Omental fat pad (tissue), 4 donors: ENCODE measurements around the gene PTPN4. TPM values are rescaled to one million over a fixed set of nuclear protein-coding genes. Genes with fewer than 3 reads are reported as not detected.

Experiments
- ATAC-seq: fragments of 150-250 bp; one replicate; pipeline ENCODE4 v1.9.1; 2016; ENCODE audit warnings: mild to moderate bottlenecking, moderate library complexity; ENCODE audit not compliant: low FRiP score
- DNase-seq: peaks from one replicate; pipeline ENCODE4 v3.0.0-alpha.2; 2019; ENCODE audit warnings: low spot score
- CTCF ChIP-seq, 3 donors: fragments of 450-650 bp; IDR thresholded peaks; one replicate each; pipeline ENCODE4 v1.5.1; 2016 to 2017; ENCODE audit warnings: antibody characterized with exemption in 3 of 3, mild to moderate bottlenecking in 3 of 3, moderate library complexity in 2 of 3
- total RNA-seq, 4 donors: library from RNA; depleted of rRNA; stranded (reverse); fragments of >200 nt; gene quantifications; one replicate each; pipeline ENCODE4 v1.1.0, GENCODE V29; 2016

Gene PTPN4
- total RNA-seq, 4 donors from 2014 or later: 20.2 to 41.0 (median 30.5) TPM

- DNase-seq (no peak), ATAC-seq (no peak)
- TF ChIP-seq CTCF (IDR thresholded peaks at IDR 0.05): no peak
Observed at GRCh38 chr2:119809339-119810048, 49.8 kb downstream of the PTPN4 start.

- no peak for DNase-seq
- no peak for ATAC-seq
- no peak for TF ChIP-seq CTCF (IDR thresholded peaks at IDR 0.05)
Observed at GRCh38 chr2:119810049-119810630, 50.4 kb downstream of the PTPN4 start.

- no peak for ATAC-seq
- TF ChIP-seq CTCF (IDR thresholded peaks at IDR 0.05): no peak
- DNase-seq: no peak
Observed at GRCh38 chr2:119814216-119814615, 54.5 kb downstream of the PTPN4 start.

GRCh38 chr2:119818792-119819191 lies 59.1 kb downstream of the PTPN4 start:
- ATAC-seq (no peak), DNase-seq (no peak)
- no peak for TF ChIP-seq CTCF (IDR thresholded peaks at IDR 0.05)

- DNase-seq: no peak
- no peak for ATAC-seq
- TF ChIP-seq CTCF (IDR thresholded peaks at IDR 0.05): no peak
Observed at GRCh38 chr2:119819846-119820245, 60.1 kb downstream of the PTPN4 start.

- no peak for TF ChIP-seq CTCF (IDR thresholded peaks at IDR 0.05)
- DNase-seq (no peak), ATAC-seq (no peak)
Observed at GRCh38 chr2:119820275-119820674, 60.6 kb downstream of the PTPN4 start.

- TF ChIP-seq CTCF (IDR thresholded peaks at IDR 0.05): no peak
- DNase-seq (no peak), ATAC-seq (no peak)
Observed at GRCh38 chr2:119821266-119821665, 61.5 kb downstream of the PTPN4 start.
